HCT116 (cell line): ENCODE measurements around the gene KRT222. TPM values are rescaled to one million over a fixed set of nuclear protein-coding genes. Genes with fewer than 3 reads are reported as not detected.

Source experiments
- ATAC-seq: fragments of 200-7000 bp; cut with Tn5 transposase; 2 replicates; pipeline ENCODE4 v1.9.1; 2020; ENCODE audit warnings: mild to moderate bottlenecking, moderate library complexity
- Bru-seq: library from RNA; stranded (reverse); fragments of 400-500 nt; gene quantifications from one replicate; lab custom pipeline; 2021; lab: Mats Ljungman, UMichigan
- BruChase-seq, 2 experiments: library from RNA; stranded (reverse); fragments of 400-500 nt; gene quantifications; one replicate each; lab custom pipeline; 2021; lab: Mats Ljungman, UMichigan
- BruUV-seq: library from RNA; stranded (reverse); fragments of 400-500 nt; replicated peaks from 2 replicates; lab custom pipeline; 2021; lab: Mats Ljungman, UMichigan
- CTCF ChIA-PET: fragments of 300-600 bp; sonication (Branson Sonifier 250); formaldehyde crosslinking; loops from one replicate; lab custom pipeline; 2021; ENCODE audit warnings: antibody characterized with exemption; lab: Charles Lee
- POLR2A ChIA-PET: fragments of 300-600, 350-600 bp; sonication (Branson Sonifier 250); formaldehyde crosslinking; loops from one replicate; lab custom pipeline; 2021; ENCODE audit warnings: antibody characterized with exemption; lab: Charles Lee
- RAD21 ChIA-PET, 2 experiments: fragments of 300-600 bp; sonication (Branson Sonifier 250); formaldehyde crosslinking; loops; one replicate each; lab custom pipeline; 2023; ENCODE audit warnings: low total read pairs in 2 of 2; ENCODE audit not compliant: uncharacterized antibody in 2 of 2, unreplicated experiment in 2 of 2, low non-redundant PET in 1 of 2; lab: Charles Lee
- DNase-seq: peaks from one replicate; pipeline ENCODE4 v3.0.0-alpha.2; 2010; ENCODE audit warnings: low read depth, low spot score
- H2AFZ ChIP-seq: fragments of 200-600 bp; shearing (Covaris generic), sonication (generic); 2 replicates; pipeline ENCODE4 v1.6.1; 2017; ENCODE audit warnings: low read depth, mixed run types, mixed read lengths, antibody characterized with exemption, low read length; ENCODE audit not compliant: poor library complexity, severe bottlenecking
- H3K27ac ChIP-seq: 2 replicates; pipeline ENCODE4 v1.5.1; 2012; ENCODE audit warnings: low read depth, low read length
- H3K27me3 ChIP-seq: fragments of 200-600 bp; sonication (generic); 2 replicates; pipeline ENCODE4 v1.6.1; 2016; ENCODE audit warnings: mixed run types, low read length, mixed read lengths; ENCODE audit not compliant: insufficient read depth
- H3K36me3 ChIP-seq, 2 experiments: fragments of 200-500 bp in 1 of 2; fragments of 200-600 bp in 1 of 2; sonication (Bioruptor generic) in 1 of 2; sonication (generic) in 1 of 2; 2 replicates each; pipeline versions ENCODE4 v1.5.1 to v1.6.1; 2014 to 2016; ENCODE audit warnings: low read length in 2 of 2, inconsistent platforms in 1 of 2, mixed read lengths in 1 of 2, mixed run types in 1 of 2; ENCODE audit not compliant: insufficient read depth in 2 of 2, control insufficient read depth in 1 of 2
- H3K4me1 ChIP-seq, 2 experiments: fragments of 200-600 bp in 1 of 2; sonication (generic) in 1 of 2; 2 replicates each; pipeline versions ENCODE4 v1.5.1 to v1.6.1; 2012 to 2017; ENCODE audit warnings: low read length in 2 of 2, inconsistent platforms in 1 of 2, mild to moderate bottlenecking in 1 of 2, mixed read lengths in 1 of 2, mixed run types in 1 of 2, moderate library complexity in 1 of 2; ENCODE audit not compliant: insufficient read depth in 2 of 2, control insufficient read depth in 1 of 2
- H3K4me2 ChIP-seq: fragments of 200-600 bp; sonication (generic); 2 replicates; pipeline ENCODE4 v1.6.1; 2017; ENCODE audit warnings: mixed run types, low read length, mixed read lengths
- H3K4me3 ChIP-seq, 2 experiments: fragments of 200-600 bp in 1 of 2; sonication (generic) in 1 of 2; replicated peaks in 1 of 2; 2 replicates each; pipeline ENCODE4 v1.5.1; 2011 to 2016; ENCODE audit warnings: low read length in 2 of 2, control low read depth in 1 of 2, low read depth in 1 of 2, mild to moderate bottlenecking in 1 of 2, mixed read lengths in 1 of 2, mixed run types in 1 of 2
- H3K79me2 ChIP-seq: fragments of 200-600 bp; sonication (generic); 2 replicates; pipeline ENCODE4 v1.6.1; 2017; ENCODE audit warnings: mild to moderate bottlenecking, mixed run types, low read length, moderate library complexity, mixed read lengths; ENCODE audit not compliant: insufficient read depth
- H3K9ac ChIP-seq: fragments of 200-600 bp; sonication (generic); 2 replicates; pipeline ENCODE4 v1.6.1; 2016; ENCODE audit warnings: low read length, mixed read lengths
- H3K9me2 ChIP-seq: fragments of 200-600 bp; sonication (generic), shearing (Covaris generic); 2 replicates; pipeline ENCODE4 v1.6.1; 2017; ENCODE audit warnings: mixed run types, mild to moderate bottlenecking, moderate library complexity; ENCODE audit not compliant: insufficient read depth
- H3K9me3 ChIP-seq, 2 experiments: fragments of 200-500 bp in 1 of 2; fragments of 200-600 bp in 1 of 2; sonication (Bioruptor generic) in 1 of 2; sonication (generic) in 1 of 2; 2 replicates each; pipeline ENCODE4 v1.6.1; 2014 to 2017; ENCODE audit warnings: low read length in 2 of 2, mixed read lengths in 2 of 2, inconsistent platforms in 1 of 2, low read depth in 1 of 2, mild to moderate bottlenecking in 1 of 2, mixed run types in 1 of 2, moderate library complexity in 1 of 2; ENCODE audit not compliant: control insufficient read depth in 1 of 2, insufficient read depth in 1 of 2
- H4K20me1 ChIP-seq: fragments of 200-600 bp; sonication (generic), shearing (Covaris generic); 2 replicates; pipeline ENCODE4 v1.6.1; 2017; ENCODE audit warnings: mixed run types, mild to moderate bottlenecking, moderate library complexity; ENCODE audit not compliant: insufficient read depth
- CEBPB ChIP-seq: IDR thresholded peaks from 2 replicates; pipeline ENCODE4 v1.6.1; 2012; ENCODE audit warnings: low read depth
- ELF1 ChIP-seq: IDR thresholded peaks from 2 replicates; pipeline ENCODE4 v1.6.1; 2012; ENCODE audit warnings: low read depth, borderline replicate concordance
- EZH2 ChIP-seq: fragments of 200-600 bp; sonication (generic); IDR thresholded peaks from 2 replicates; pipeline ENCODE4 v1.6.1; 2017; ENCODE audit warnings: antibody characterized with exemption, mixed run types
- FOSL1 ChIP-seq: IDR thresholded peaks from 2 replicates; pipeline ENCODE4 v1.6.1; 2012; ENCODE audit warnings: low read depth
- JUND ChIP-seq: IDR thresholded peaks from 2 replicates; pipeline ENCODE4 v1.6.1; 2012
- MAX ChIP-seq: IDR thresholded peaks from 2 replicates; pipeline ENCODE4 v1.6.1; 2012
- POLR2A ChIP-seq: IDR thresholded peaks from 2 replicates; pipeline ENCODE4 v1.7.0; 2011; ENCODE audit warnings: borderline replicate concordance; ENCODE audit not compliant: insufficient read depth, insufficient read length; ENCODE audit errors: extremely low read depth
- POLR2AphosphoS5 ChIP-seq: IDR thresholded peaks from 2 replicates; pipeline ENCODE4 v1.6.1; 2011; ENCODE audit warnings: mild to moderate bottlenecking, low read depth, low read length, moderate library complexity
- RAD21 ChIP-seq: IDR thresholded peaks from 2 replicates; pipeline ENCODE4 v1.6.1; 2012; ENCODE audit warnings: low read depth, mild to moderate bottlenecking
- REST ChIP-seq: IDR thresholded peaks from 2 replicates; pipeline ENCODE4 v1.6.1; 2012; ENCODE audit warnings: low read depth
- SIN3A ChIP-seq: IDR thresholded peaks from 2 replicates; pipeline ENCODE4 v1.6.1; 2012; ENCODE audit warnings: low read depth
- SP1 ChIP-seq: IDR thresholded peaks from 2 replicates; pipeline ENCODE4 v1.6.1; 2012; ENCODE audit warnings: low read depth
- SRF ChIP-seq: IDR thresholded peaks from 2 replicates; pipeline ENCODE4 v1.6.1; 2012; ENCODE audit warnings: low read depth
- TCF7L2 ChIP-seq: IDR thresholded peaks from 2 replicates; pipeline ENCODE4 v1.7.0; 2011; ENCODE audit warnings: borderline replicate concordance, inconsistent platforms; ENCODE audit not compliant: insufficient read depth, insufficient read length; ENCODE audit errors: extremely low read depth
- YY1 ChIP-seq: IDR thresholded peaks from 2 replicates; pipeline ENCODE4 v1.6.1; 2011; ENCODE audit warnings: low read length, low read depth, moderate library complexity, mild to moderate bottlenecking; ENCODE audit not compliant: insufficient replicate concordance; ENCODE audit errors: extremely low read depth
- ZNF274 ChIP-seq: fragments of 200-500 bp; sonication (Bioruptor generic); IDR thresholded peaks from 2 replicates; pipeline ENCODE4 v1.6.1; 2014; ENCODE audit warnings: mild to moderate bottlenecking, low read depth, low read length, inconsistent platforms
- intact Hi-C: fragments of 100-400 bp; cut with micrococcal nuclease; formaldehyde crosslinking; loops from 2 replicates; pipeline ENCODE4 v1.10.0; 2022
- long read RNA-seq: library from polyadenylated mRNA; unstranded; transcript quantifications from one replicate; pipeline ENCODE4 v2.0.0, GENCODE V29; 2021; ENCODE audit not compliant: unreplicated experiment
- polyA plus RNA-seq: library from polyadenylated mRNA; unstranded; fragments of >200 nt; gene quantifications from 2 replicates; pipeline ENCODE4 v1.2.1, GENCODE V29; 2012; ENCODE audit warnings: missing spikeins
- total RNA-seq: library from RNA; stranded (reverse); gene quantifications from one replicate; pipeline ENCODE4 v1.2.1, GENCODE V29; 2021; ENCODE audit not compliant: unreplicated experiment
- TF ChIP-seq, protein P1 (sequence below), 3 experiments: fragments of 200-600 bp in 1 of 3; sonication (generic) in 1 of 3; IDR thresholded peaks in 2 of 3; conservative IDR thresholded peaks in 1 of 3; 2 replicates each; pipeline ENCODE4 v1.5.1; 2012 to 2017; ENCODE audit warnings: low read depth in 2 of 3, low read length in 2 of 3, antibody characterized with exemption in 1 of 3, borderline replicate concordance in 1 of 3, control low read depth in 1 of 3, mild to moderate bottlenecking in 1 of 3, mixed read lengths in 1 of 3, mixed run types in 1 of 3, moderate library complexity in 1 of 3; ENCODE audit not compliant: insufficient read depth in 1 of 3

KRT222 gene
- total RNA-seq (5.0 TPM), Bru-seq, nascent RNA (percentile 52 among the genes with signal in this experiment), BruChase-seq, experiment 1, labeled RNA remaining after a 6-hour chase (percentile 74 among the genes with signal in this experiment), BruChase-seq, experiment 2, labeled RNA remaining after a 2-hour chase (percentile 74 among the genes with signal in this experiment)
- 2.0 and 3.1 TPM in 2 replicates for polyA plus RNA-seq
- long read RNA-seq, transcript KRT222-202 (6 exons, 1,712 nt) = major isoform, 6 of 9 reads
- long read RNA-seq, partial matches to known transcripts = 1 of 9 reads
- long read RNA-seq, other reads (novel, unspliced or antisense) = 1 of 9 reads

DNA sequence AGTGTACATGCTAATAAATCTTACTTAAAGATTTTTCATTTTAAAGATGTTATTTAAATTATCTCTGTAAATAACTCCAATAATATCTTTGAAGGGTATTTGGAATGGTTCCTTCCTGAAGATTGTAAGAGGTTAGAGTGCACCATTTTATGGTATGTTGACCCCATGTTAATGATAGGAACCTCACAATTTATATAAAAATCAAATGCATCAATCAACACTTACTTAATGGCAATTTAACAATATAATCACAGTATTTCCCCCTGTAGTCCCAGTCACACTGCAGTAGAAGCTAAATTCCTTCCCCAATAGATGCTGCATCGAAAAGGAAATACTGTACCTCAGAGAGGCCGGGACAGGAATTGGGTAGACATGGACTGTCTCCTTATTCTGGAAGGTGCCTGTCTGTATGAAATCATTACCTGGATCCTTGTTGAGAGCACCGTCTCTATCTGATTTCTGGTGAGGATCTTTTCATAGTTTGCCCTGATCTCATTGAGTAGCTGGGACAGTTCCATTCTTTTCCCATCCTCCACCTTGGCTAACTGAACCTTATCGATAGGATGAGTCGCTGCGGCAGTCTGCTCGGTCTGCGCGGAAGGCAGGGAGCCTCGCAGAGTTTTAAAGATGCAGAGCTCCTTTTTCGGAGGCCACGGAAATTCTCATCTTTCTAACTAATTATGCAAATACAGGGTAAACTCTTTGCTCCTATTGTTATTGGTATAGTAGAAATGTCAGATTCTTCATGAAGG lies at the start of gene KRT222:
TSS of gene KRT222 (minus strand) at position 596 of the 752 bp plus-strand sequence. CDS start at position 518, 78 bp downstream.
- POLR2A ChIA-PET = interaction anchor here (0.6 to 1.4 kb wide), 2 partner anchors 25 to 926 kb away, joined by 3 to 4 read pairs; no protein-coding TSS in a partner anchor
- RAD21 ChIA-PET = no interaction called here

More for the DNA sequence above, at the start of gene KRT222:
- Histone ChIP-seq H2AFZ (peak within 1 kb of the TSS; percentile 90), H4K20me1 (no peaks in the 10 kb centered on the region), H3K9ac (peak within 1 kb of the TSS; percentile 55), H3K4me2 (peak within 1 kb of the TSS; percentile 87), H3K9me3 (no peaks in the 10 kb centered on the region), H3K9me2 (no peaks in the 10 kb centered on the region), H3K36me3 (no peaks in the 10 kb centered on the region), H3K79me2 (no peaks in the 10 kb centered on the region), H3K27ac (no peak within 1 kb of the TSS), H3K4me3 (peak within 1 kb of the TSS; percentile 61 to 68), H3K4me1 (peaks cover 0 to 5% of the 10 kb centered on the region in 2 experiments; a peak in 1 of 4 replicates), H3K27me3 (no peaks in the 10 kb centered on the region)
- DNase-seq = peak; percentile 1
- peak; percentile 93 for ATAC-seq
- intact Hi-C loops = no loop called here
- BruUV-seq = TSS peak; percentile 88
- TF ChIP-seq EZH2 = no peak
- TF ChIP-seq YY1 = no peak
- no peak for TF ChIP-seq RAD21
- peak; percentile 27 for TF ChIP-seq POLR2A
- TF ChIP-seq ELF1 = no peak
- no peak for TF ChIP-seq SP1
- no peak for TF ChIP-seq TCF7L2
- no peak for TF ChIP-seq JUND
- TF ChIP-seq SRF = no peak
- no peak for TF ChIP-seq FOSL1
- TF ChIP-seq CEBPB = 0 out of 2 replicates have a peak, but pooled peaks have one; percentile 13
- TF ChIP-seq SIN3A = no peak
- no peak for TF ChIP-seq MAX
- TF ChIP-seq POLR2AphosphoS5 = peak; percentile 59
- TF ChIP-seq, protein P1, sequence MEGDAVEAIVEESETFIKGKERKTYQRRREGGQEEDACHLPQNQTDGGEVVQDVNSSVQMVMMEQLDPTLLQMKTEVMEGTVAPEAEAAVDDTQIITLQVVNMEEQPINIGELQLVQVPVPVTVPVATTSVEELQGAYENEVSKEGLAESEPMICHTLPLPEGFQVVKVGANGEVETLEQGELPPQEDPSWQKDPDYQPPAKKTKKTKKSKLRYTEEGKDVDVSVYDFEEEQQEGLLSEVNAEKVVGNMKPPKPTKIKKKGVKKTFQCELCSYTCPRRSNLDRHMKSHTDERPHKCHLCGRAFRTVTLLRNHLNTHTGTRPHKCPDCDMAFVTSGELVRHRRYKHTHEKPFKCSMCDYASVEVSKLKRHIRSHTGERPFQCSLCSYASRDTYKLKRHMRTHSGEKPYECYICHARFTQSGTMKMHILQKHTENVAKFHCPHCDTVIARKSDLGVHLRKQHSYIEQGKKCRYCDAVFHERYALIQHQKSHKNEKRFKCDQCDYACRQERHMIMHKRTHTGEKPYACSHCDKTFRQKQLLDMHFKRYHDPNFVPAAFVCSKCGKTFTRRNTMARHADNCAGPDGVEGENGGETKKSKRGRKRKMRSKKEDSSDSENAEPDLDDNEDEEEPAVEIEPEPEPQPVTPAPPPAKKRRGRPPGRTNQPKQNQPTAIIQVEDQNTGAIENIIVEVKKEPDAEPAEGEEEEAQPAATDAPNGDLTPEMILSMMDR (IDR thresholded peaks at IDR 0.05 in 2 of 3, conservative IDR thresholded peaks at IDR 0.05 in 1 of 3; ENCODE audit: borderline replicate concordance in 1 of 3, insufficient read depth in 1 of 3, low read depth in 2 of 3, low read length in 2 of 3) = no peak
- no peak for TF ChIP-seq ZNF274
- TF ChIP-seq REST = no peak
- CTCF ChIA-PET = interaction anchor here (1.0 kb wide), 1 partner anchor 45 kb away, joined by 3 read pairs; no protein-coding TSS in a partner anchor
